ENCODE data around the gene TMCO4.

The TMCO4 gene

GRCh38 chr1:19688041-19688842 lies 111.5 kb downstream of the TMCO4 start:
- no peak overlapping the region for H3K4me3 ChIP-seq (ENCODE audit: control insufficient read depth, low read depth, low read length)
- TF ChIP-seq, protein P1, sequence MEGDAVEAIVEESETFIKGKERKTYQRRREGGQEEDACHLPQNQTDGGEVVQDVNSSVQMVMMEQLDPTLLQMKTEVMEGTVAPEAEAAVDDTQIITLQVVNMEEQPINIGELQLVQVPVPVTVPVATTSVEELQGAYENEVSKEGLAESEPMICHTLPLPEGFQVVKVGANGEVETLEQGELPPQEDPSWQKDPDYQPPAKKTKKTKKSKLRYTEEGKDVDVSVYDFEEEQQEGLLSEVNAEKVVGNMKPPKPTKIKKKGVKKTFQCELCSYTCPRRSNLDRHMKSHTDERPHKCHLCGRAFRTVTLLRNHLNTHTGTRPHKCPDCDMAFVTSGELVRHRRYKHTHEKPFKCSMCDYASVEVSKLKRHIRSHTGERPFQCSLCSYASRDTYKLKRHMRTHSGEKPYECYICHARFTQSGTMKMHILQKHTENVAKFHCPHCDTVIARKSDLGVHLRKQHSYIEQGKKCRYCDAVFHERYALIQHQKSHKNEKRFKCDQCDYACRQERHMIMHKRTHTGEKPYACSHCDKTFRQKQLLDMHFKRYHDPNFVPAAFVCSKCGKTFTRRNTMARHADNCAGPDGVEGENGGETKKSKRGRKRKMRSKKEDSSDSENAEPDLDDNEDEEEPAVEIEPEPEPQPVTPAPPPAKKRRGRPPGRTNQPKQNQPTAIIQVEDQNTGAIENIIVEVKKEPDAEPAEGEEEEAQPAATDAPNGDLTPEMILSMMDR (conservative IDR thresholded peaks at IDR 0.05; ENCODE audit: control insufficient read depth, insufficient read depth, low read depth, low read length): no peak
- DNase-seq (ENCODE audit: low read depth): no peak

GRCh38 chr1:19687414-19687813 lies 112.3 kb downstream of the TMCO4 start:
- H3K4me3 ChIP-seq (ENCODE audit: control insufficient read depth, low read depth, low read length): no peak overlapping the region
- TF ChIP-seq, protein P1 (conservative IDR thresholded peaks at IDR 0.05; ENCODE audit: control insufficient read depth, insufficient read depth, low read depth, low read length): no peak
- DNase-seq (ENCODE audit: low read depth): no peak

GRCh38 chr1:19685994-19686393 lies 113.7 kb downstream of the TMCO4 start:
- DNase-seq (ENCODE audit: low read depth): no peak
- no peak overlapping the region for H3K4me3 ChIP-seq (ENCODE audit: control insufficient read depth, low read depth, low read length)
- TF ChIP-seq, protein P1 (conservative IDR thresholded peaks at IDR 0.05; ENCODE audit: control insufficient read depth, insufficient read depth, low read depth, low read length): no peak

DNA sequence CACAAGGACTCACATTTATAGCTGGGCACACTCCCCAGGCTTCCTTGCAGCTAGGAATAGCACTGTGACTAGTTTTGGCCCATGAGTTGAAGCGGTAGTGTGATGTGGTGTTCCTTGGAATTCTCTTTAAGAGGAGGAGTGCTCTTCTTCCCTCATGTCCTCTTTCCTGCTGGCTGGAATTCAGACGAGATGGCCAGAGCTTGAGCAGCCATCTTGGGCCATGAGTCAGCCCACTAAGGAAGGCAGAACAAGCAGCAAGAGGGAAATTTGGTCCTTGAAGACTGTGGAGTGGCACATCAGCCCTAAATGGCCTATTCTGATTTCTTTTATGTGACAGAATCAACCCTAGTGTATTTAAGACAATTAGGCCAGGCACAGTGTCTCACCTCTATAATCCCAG lies 115.0 kb downstream of the TMCO4 start:
- no peak overlapping the region for H3K4me3 ChIP-seq (ENCODE audit: control insufficient read depth, low read depth, low read length)
- DNase-seq (ENCODE audit: low read depth): peak; percentile 16
- TF ChIP-seq, protein P1 (conservative IDR thresholded peaks at IDR 0.05; ENCODE audit: control insufficient read depth, insufficient read depth, low read depth, low read length): no peak

- TF ChIP-seq, protein P1 (conservative IDR thresholded peaks at IDR 0.05; ENCODE audit: control insufficient read depth, insufficient read depth, low read depth, low read length): no peak
- no peak overlapping the region for H3K4me3 ChIP-seq (ENCODE audit: control insufficient read depth, low read depth, low read length)
- DNase-seq (ENCODE audit: low read depth): peak; percentile 55
Measured at GRCh38 chr1:19683351-19683750, 116.4 kb downstream of the TMCO4 start.

GRCh38 chr1:19682901-19683300 lies 116.8 kb downstream of the TMCO4 start:
- DNase-seq (ENCODE audit: low read depth): no peak
- H3K4me3 ChIP-seq (ENCODE audit: control insufficient read depth, low read depth, low read length): no peak overlapping the region
- TF ChIP-seq, protein P1 (conservative IDR thresholded peaks at IDR 0.05; ENCODE audit: control insufficient read depth, insufficient read depth, low read depth, low read length): no peak
